HEK293T (cell line): ENCODE measurements around the gene LRBA.

Source experiments
- FOXA1 ChIP-seq: fragments of 450-650 bp; IDR thresholded peaks from 2 replicates; pipeline ENCODE4 v1.6.1; 2016; ENCODE audit warnings: mild to moderate bottlenecking
- FOXK2 ChIP-seq: fragments of 450-650 bp; IDR thresholded peaks from 2 replicates; pipeline ENCODE4 v1.6.1; 2016; ENCODE audit warnings: mild to moderate bottlenecking
- FOXM1 ChIP-seq: fragments of 450-650 bp; IDR thresholded peaks from 2 replicates; pipeline ENCODE4 v1.6.1; 2017; ENCODE audit warnings: mild to moderate bottlenecking, borderline replicate concordance
- HDGF ChIP-seq: fragments of 450-650 bp; IDR thresholded peaks from 2 replicates; pipeline ENCODE4 v1.6.1; 2017; ENCODE audit warnings: antibody characterized with exemption, borderline replicate concordance
- L3MBTL2 ChIP-seq: fragments of 450-650 bp; conservative IDR thresholded peaks from 2 replicates; pipeline ENCODE4 v1.6.1; 2016; ENCODE audit warnings: mild to moderate bottlenecking
- LEF1 ChIP-seq: fragments of 450-650 bp; IDR thresholded peaks from 2 replicates; pipeline ENCODE4 v1.6.1; 2017; ENCODE audit warnings: mild to moderate bottlenecking, borderline replicate concordance
- PKNOX1 ChIP-seq: fragments of 450-650 bp; IDR thresholded peaks from 2 replicates; pipeline ENCODE4 v1.6.1; 2016
- SP1 ChIP-seq: fragments of 450-650 bp; IDR thresholded peaks from 2 replicates; pipeline ENCODE4 v1.6.1; 2017
- SUZ12 ChIP-seq: fragments of 450-650 bp; IDR thresholded peaks from 2 replicates; pipeline ENCODE4 v1.6.1; 2016; ENCODE audit warnings: mild to moderate bottlenecking
- TARDBP ChIP-seq: fragments of 450-650 bp; IDR thresholded peaks from 2 replicates; pipeline ENCODE4 v1.6.1; 2016
- ZNF384 ChIP-seq: fragments of 450-650 bp; IDR thresholded peaks from 2 replicates; pipeline ENCODE4 v1.6.1; 2016

GRCh38 chr4:150974252-150974640, 40.8 kb downstream of the LRBA start:
- TF ChIP-seq LEF1 = no peak
- no peak for TF ChIP-seq SUZ12
- TF ChIP-seq HDGF = no peak
- TF ChIP-seq FOXA1 = no peak
- no peak for TF ChIP-seq FOXM1
- TF ChIP-seq FOXK2 = no peak
- TF ChIP-seq SP1 = no peak
- TF ChIP-seq PKNOX1 = no peak
- TF ChIP-seq TARDBP = no peak
- TF ChIP-seq L3MBTL2 = no peak
- no peak for TF ChIP-seq ZNF384
